CD4-positive, alpha-beta T cell treated with Interleukin-21 for 1 hour (primary cell): ENCODE data around the gene BRF1.
"Not testable (repeated sequence)": the region's sequence is repeated elsewhere in the genome, so short reads cannot be mapped to it uniquely, and the experiment has no call there.

Experiments used
- DNase-seq: peaks from one replicate; pipeline ENCODE4 v3.0.0-alpha.2; 2020

The BRF1 gene

GRCh38 chr14:105300542-105301102 is at the start of gene BRF1:
Gene BRF1 (minus strand): TSS chr14:105301001. CDS start chr14:105300629, 372 bp downstream.
- peak; percentile 97 for DNase-seq

GRCh38 chr14:105349992-105350391 is 49.2 kb upstream of the BRF1 start:
- DNase-seq = no peak

- DNase-seq = no peak
Measured at GRCh38 chr14:105348945-105349699, 48.3 kb upstream of the BRF1 start.

- no peak for DNase-seq
Measured at GRCh38 chr14:105348169-105348944, 47.6 kb upstream of the BRF1 start.

- no peak for DNase-seq
Measured at GRCh38 chr14:105347587-105347968, 46.8 kb upstream of the BRF1 start.

- DNase-seq = no peak
Measured at GRCh38 chr14:105346876-105347586, 46.2 kb upstream of the BRF1 start.

GRCh38 chr14:105346200-105346533 is 45.4 kb upstream of the BRF1 start:
- DNase-seq = no peak

- no peak for DNase-seq
Measured at GRCh38 chr14:105343194-105343593, 42.4 kb upstream of the BRF1 start.

GRCh38 chr14:105340821-105341733 is 40.3 kb upstream of the BRF1 start:
- DNase-seq = no peak

GRCh38 chr14:105337966-105338741 is 37.4 kb upstream of the BRF1 start:
- DNase-seq = no peak

- no peak for DNase-seq
Measured at GRCh38 chr14:105337433-105337832, 36.6 kb upstream of the BRF1 start.

GRCh38 chr14:105336477-105337287 is 35.9 kb upstream of the BRF1 start:
- DNase-seq = no peak

- no peak for DNase-seq
Measured at GRCh38 chr14:105335735-105336476, 35.1 kb upstream of the BRF1 start.

- not testable (repeated sequence) for DNase-seq
Measured at GRCh38 chr14:105335231-105335542, 34.4 kb upstream of the BRF1 start.

- no peak for DNase-seq
Measured at GRCh38 chr14:105334383-105335230, 33.8 kb upstream of the BRF1 start.

GRCh38 chr14:105333613-105334364 is 33.0 kb upstream of the BRF1 start:
- no peak for DNase-seq

GRCh38 chr14:105333020-105333490 is 32.3 kb upstream of the BRF1 start:
- no peak for DNase-seq

GRCh38 chr14:105332350-105332874 is 31.6 kb upstream of the BRF1 start:
- no peak for DNase-seq
